ENCODE results near the gene AMIGO3.
"Not testable (repeated sequence)": the region's sequence is repeated elsewhere in the genome, so short reads cannot be mapped to it uniquely, and the experiment has no call there.

DNA sequence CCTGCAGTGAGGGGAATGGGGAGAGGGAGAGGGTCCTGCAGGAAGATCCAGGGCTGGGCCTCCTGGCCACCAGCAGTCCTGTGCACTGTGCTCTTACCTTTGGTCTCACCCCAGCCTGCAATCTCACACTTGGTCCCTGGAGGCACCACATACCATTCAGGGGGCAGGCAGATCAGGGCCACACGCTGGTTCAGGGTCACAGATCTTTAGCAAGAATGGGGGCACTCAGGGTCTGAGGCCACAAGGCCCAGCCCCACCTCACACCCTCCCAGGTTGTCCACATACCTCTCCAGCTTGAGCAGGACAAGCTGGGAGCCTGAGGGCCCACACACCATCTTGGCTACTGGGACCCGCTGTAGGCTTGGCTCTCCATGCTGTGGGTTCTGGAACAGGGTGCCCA is 35.0 kb downstream of the AMIGO3 start:
- TF ChIP-seq CTCF, POLR2A (IDR thresholded peaks at IDR 0.05): not testable (repeated sequence)

All from adrenal gland (tissue), 5 donors.